ENCODE measurements around the gene MYO7B.

GRCh38 chr2:127559454-127559853 is 24.0 kb downstream of the MYO7B start:
- TF ChIP-seq CTCF (IDR thresholded peaks at IDR 0.05) (no peak), EP300 (IDR thresholded peaks at IDR 0.05) (no peak)

Measured in gastroesophageal sphincter (tissue), 3 donors.